Subcutaneous adipose tissue (tissue), 4 donors: Measurements from ENCODE around the gene LSS. TPM values are rescaled to one million over a fixed set of nuclear protein-coding genes. Genes with fewer than 3 reads are reported as not detected.

Experiments
- CTCF ChIP-seq: fragments of 450-650 bp; IDR thresholded peaks from one replicate; pipeline ENCODE4 v1.5.1; 2016; ENCODE audit warnings: low read depth, mild to moderate bottlenecking, control low read depth, antibody characterized with exemption, moderate library complexity
- total RNA-seq, 4 donors: library from RNA; depleted of rRNA; stranded (reverse); fragments of >200 nt; gene quantifications; one replicate each; pipeline ENCODE4 v1.1.0, GENCODE V29; 2016

LSS gene
- total RNA-seq, 4 donors from 2014 or later = 46.5 to 194 (median 141) TPM

DNA sequence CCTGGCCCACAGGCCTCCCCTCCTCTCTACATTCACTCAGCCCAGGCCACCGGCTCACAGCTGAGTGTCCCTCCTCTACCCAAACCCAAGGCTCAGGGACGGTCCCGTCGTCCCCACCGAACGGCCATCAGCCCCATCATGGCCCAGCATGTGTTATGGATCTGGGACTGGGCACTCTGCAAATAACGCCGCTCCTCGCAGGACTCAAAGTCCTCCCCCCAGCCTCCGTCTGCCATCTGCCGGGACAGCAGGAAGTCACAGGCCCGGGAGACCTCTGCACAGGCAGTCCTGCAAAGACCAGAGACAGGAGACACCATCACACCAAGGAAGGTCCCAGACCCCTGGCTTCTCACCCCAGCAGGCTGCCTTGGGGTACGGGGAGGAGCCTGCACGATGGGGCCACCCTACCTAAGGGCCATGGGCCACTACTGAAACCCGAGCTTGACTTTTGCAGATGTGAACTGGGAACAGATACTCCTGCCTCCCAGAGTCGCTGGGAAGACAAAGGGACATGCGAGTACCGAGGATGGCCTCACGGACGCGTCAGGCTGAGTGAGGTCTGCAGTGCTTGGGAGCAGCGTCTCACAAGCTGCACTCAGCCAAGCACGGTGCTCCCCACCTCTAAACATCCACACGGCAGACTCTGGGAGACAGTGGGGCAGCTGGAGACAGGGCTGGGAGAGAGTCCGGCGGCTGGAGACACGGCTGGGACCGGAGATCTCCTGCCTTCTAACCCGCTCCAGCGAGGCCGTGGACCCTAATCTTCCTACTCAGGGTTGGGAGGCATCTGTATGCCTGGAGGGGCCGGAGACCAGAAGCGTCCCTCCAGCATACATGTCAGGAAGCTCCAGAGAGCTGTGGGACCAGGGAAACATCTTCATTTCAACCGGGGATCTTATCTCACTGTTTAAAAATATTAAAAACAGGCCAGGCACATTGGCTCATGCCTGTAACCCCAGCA, 33.9 kb downstream of the LSS start:
- no peak for TF ChIP-seq CTCF

- no peak for TF ChIP-seq CTCF
Observed at GRCh38 chr21:46193829-46194373, 34.7 kb downstream of the LSS start.

GRCh38 chr21:46191686-46192575, 36.6 kb downstream of the LSS start:
- no peak for TF ChIP-seq CTCF

- TF ChIP-seq CTCF = no peak
Observed at GRCh38 chr21:46191257-46191685, 37.3 kb downstream of the LSS start.

DNA sequence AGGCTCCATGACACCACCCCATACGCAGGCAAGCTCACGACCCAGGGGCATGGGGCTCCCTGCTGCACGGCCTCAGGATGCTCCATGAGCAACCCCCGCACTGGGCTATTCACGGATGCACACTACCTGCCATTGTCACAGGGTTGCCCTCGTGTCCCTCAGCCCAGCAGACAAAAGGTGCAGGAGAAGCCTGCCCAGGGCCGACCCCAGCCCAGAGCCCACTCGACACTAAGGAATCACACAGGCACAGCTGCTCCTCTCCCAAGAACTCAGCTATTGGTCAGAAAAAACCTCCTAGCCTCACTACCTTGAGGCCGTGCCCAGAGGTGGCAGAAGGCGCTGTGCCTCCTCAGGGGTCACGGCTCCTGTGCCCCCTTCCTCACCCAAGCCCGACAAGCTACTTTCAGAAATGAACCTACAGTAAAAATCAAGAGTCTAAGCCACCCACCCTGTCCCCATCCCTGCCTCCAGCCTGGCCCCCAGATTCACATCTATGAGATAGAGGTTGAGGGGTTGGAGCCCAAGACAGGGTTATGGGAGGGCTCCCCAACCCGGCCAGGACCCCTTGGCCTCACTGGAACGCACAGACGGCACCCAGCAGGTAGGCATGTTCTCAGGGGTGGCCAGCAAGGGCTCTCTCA, 38.0 kb downstream of the LSS start:
- TF ChIP-seq CTCF = no peak

- no peak for TF ChIP-seq CTCF
Observed at GRCh38 chr21:46189959-46190490, 38.5 kb downstream of the LSS start.
